Thoracic aorta (tissue), 2 donors: ENCODE measurements around the gene POU2F1. TPM values are rescaled to one million over a fixed set of nuclear protein-coding genes. Genes with fewer than 3 reads are reported as not detected.

Experiments used
- ATAC-seq: fragments of 150-250 bp; one replicate; pipeline ENCODE4 v1.8.0; 2017; ENCODE audit warnings: low read depth; ENCODE audit not compliant: insufficient number of reproducible peaks, low FRiP score
- DNase-seq: peaks from one replicate; pipeline ENCODE4 v3.0.0-alpha.2; 2020; ENCODE audit warnings: low spot score
- H3K27ac ChIP-seq, 2 donors: fragments of 200-600 bp; sonication (generic); 1 replicate in 1 of 2; 2 replicates in 1 of 2; pipeline ENCODE4 v1.5.1; 2016; ENCODE audit warnings: mild to moderate bottlenecking in 2 of 2, moderate library complexity in 2 of 2
- H3K27me3 ChIP-seq: fragments of 200-600 bp; sonication (generic); replicated peaks from 2 replicates; pipeline ENCODE4 v1.6.0; 2016; ENCODE audit warnings: mild to moderate bottlenecking; ENCODE audit not compliant: insufficient read depth
- H3K36me3 ChIP-seq: fragments of 200-600 bp; sonication (generic); one replicate; pipeline ENCODE4 v1.5.1; 2016
- H3K4me1 ChIP-seq, 2 donors: fragments of 200-600 bp; sonication (generic); 1 replicate in 1 of 2; 2 replicates in 1 of 2; pipeline versions ENCODE4 v1.5.1 to v1.6.0; 2016; ENCODE audit warnings: low read depth in 2 of 2, mild to moderate bottlenecking in 1 of 2; ENCODE audit not compliant: control insufficient read depth in 1 of 2
- H3K4me3 ChIP-seq: fragments of 200-600 bp; sonication (generic); 2 replicates; pipeline ENCODE4 v1.5.1; 2016; ENCODE audit warnings: mild to moderate bottlenecking
- H3K9me3 ChIP-seq: fragments of 200-600 bp; sonication (generic); 2 replicates; pipeline ENCODE4 v1.5.1; 2016
- CTCF ChIP-seq: fragments of 200-600 bp; sonication (generic); IDR thresholded peaks from one replicate; pipeline ENCODE4 v1.5.1; 2019; ENCODE audit warnings: antibody characterized with exemption
- total RNA-seq, 2 donors: library from RNA; depleted of rRNA; stranded (reverse); fragments of >200 nt; gene quantifications; one replicate each; pipeline versions ENCODE4 v1.1.0 to v1.2.3, GENCODE V29; 2016

Gene POU2F1
- total RNA-seq, 2 donors from 2014 or later: 15.3 to 25.5 TPM

GRCh38 chr1:167186771-167187170 lies 33.9 kb upstream of the POU2F1 start:
- Histone ChIP-seq H3K27ac (no peak overlapping the region), H3K4me1 (peaks cover 4 to 7% of the 10 kb centered on the region in 2 donors), H3K36me3 (no peaks in the 10 kb centered on the region), H3K4me3 (no peak overlapping the region), H3K9me3 (no peaks in the 10 kb centered on the region), H3K27me3 (no peaks in the 10 kb centered on the region)
- TF ChIP-seq CTCF: no peak
- DNase-seq (no peak), ATAC-seq (no peak)

- no peak for TF ChIP-seq CTCF
- Histone ChIP-seq H3K36me3 (no peaks in the 10 kb centered on the region), H3K9me3 (no peaks in the 10 kb centered on the region), H3K27ac (no peak overlapping the region), H3K4me3 (no peak overlapping the region), H3K4me1 (peaks cover 4 to 7% of the 10 kb centered on the region in 2 donors), H3K27me3 (no peaks in the 10 kb centered on the region)
- DNase-seq (no peak), ATAC-seq (no peak)
These were observed 29.9 kb upstream of the POU2F1 start for GRCh38 chr1:167190747-167191237.

GRCh38 chr1:167191958-167192357 lies 28.7 kb upstream of the POU2F1 start:
- Histone ChIP-seq H3K9me3 (no peaks in the 10 kb centered on the region), H3K27ac (no peak overlapping the region), H3K36me3 (no peaks in the 10 kb centered on the region), H3K4me3 (no peak overlapping the region), H3K4me1 (no peaks in the 10 kb centered on the region), H3K27me3 (no peaks in the 10 kb centered on the region)
- no peak for ATAC-seq
- no peak for TF ChIP-seq CTCF
- DNase-seq: no peak

- no peaks in the 10 kb centered on the region for H3K9me3 ChIP-seq
- no peaks in the 10 kb centered on the region for H3K27me3 ChIP-seq
- no peaks in the 10 kb centered on the region for H3K36me3 ChIP-seq
- no peak overlapping the region for H3K4me3 ChIP-seq
- no peak for DNase-seq
- H3K4me1 ChIP-seq: no peaks in the 10 kb centered on the region
- no peak for ATAC-seq
- H3K27ac ChIP-seq: no peak overlapping the region
- no peak for TF ChIP-seq CTCF
These were observed 26.5 kb upstream of the POU2F1 start for GRCh38 chr1:167194182-167194581.

GRCh38 chr1:167196166-167196565 lies 24.5 kb upstream of the POU2F1 start:
- H3K27me3 ChIP-seq: no peaks in the 10 kb centered on the region
- no peak for DNase-seq
- H3K4me1 ChIP-seq: no peaks in the 10 kb centered on the region
- no peaks in the 10 kb centered on the region for H3K36me3 ChIP-seq
- TF ChIP-seq CTCF: no peak
- ATAC-seq: no peak
- no peak overlapping the region for H3K27ac ChIP-seq
- H3K9me3 ChIP-seq: no peaks in the 10 kb centered on the region
- H3K4me3 ChIP-seq: no peak overlapping the region
